PFSK-1 (cell line): Measurements from ENCODE around the gene HYAL3.

Source experiments
- POLR2AphosphoS5 ChIP-seq: IDR thresholded peaks from 2 replicates; pipeline ENCODE4 v1.6.1; 2012; ENCODE audit warnings: low read depth, mild to moderate bottlenecking, control low read depth, low read length, moderate library complexity
- TAF1 ChIP-seq: IDR thresholded peaks from 2 replicates; pipeline ENCODE4 v1.6.1; 2012; ENCODE audit warnings: low read length, control low read depth, borderline replicate concordance; ENCODE audit not compliant: insufficient read depth

DNA sequence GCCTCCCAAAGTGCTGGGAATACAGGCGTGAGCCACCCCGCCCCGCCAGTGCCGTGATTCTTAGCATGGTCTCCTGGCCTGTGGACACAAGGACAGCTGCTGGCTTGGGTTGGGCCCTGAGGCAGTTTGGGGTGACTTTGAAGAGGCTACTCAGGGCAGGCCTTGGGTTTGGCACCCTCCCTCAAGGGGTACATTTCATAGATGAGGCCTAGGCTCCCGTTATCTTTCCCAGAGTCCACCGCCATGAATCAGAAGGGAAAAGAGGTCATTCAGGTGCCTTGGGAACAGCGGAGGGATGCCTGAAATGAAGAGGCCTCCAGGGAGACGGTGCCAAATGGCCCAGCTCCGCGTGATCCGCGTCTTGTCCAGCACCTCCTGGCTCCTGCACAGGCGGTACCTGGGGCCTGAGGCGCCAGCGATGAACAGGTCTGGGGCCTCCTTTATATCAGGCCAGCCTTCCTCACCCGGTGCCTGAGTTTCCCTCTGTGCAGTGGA, 53.9 kb downstream of the HYAL3 start:
- TF ChIP-seq POLR2AphosphoS5 (no peak), TAF1 (no peak)
